ENCODE data around the gene COBLL1. TPM values are rescaled to one million over a fixed set of nuclear protein-coding genes. Genes with fewer than 3 reads are reported as not detected.

The COBLL1 gene
- total RNA-seq, 4 donors from 2014 or later = 43.2 to 97.3 (median 68.6) TPM

- H3K4me3 ChIP-seq (ENCODE audit: low read depth, poor library complexity, severe bottlenecking) = no peak overlapping the region
- DNase-seq (ENCODE audit: low spot score in 2 of 2) = no peak
- no peak for TF ChIP-seq CTCF (IDR thresholded peaks at IDR 0.05)
- TF ChIP-seq POLR2A (IDR thresholded peaks at IDR 0.05) = no peak
- intact Hi-C loops (cut with DNase I; ENCODE audit: low total_unique reads) = no loop called here
- WGBS, 2 donors = 96 to 97% methylated on average over 10 of the region's 10 CpGs
Measured at GRCh38 chr2:164875334-164876205, 33.9 kb upstream of the COBLL1 start.

- intact Hi-C loops (cut with DNase I; ENCODE audit: low total_unique reads) = no loop called here
- no peak for DNase-seq (ENCODE audit: low spot score in 2 of 2)
- TF ChIP-seq POLR2A (IDR thresholded peaks at IDR 0.05) (no peak), CTCF (IDR thresholded peaks at IDR 0.05) (no peak)
- no peak overlapping the region for H3K4me3 ChIP-seq (ENCODE audit: low read depth, poor library complexity, severe bottlenecking)
- 53 to 54% methylated on average over 9 of the region's 9 CpGs for WGBS, 2 donors
Measured at GRCh38 chr2:164873210-164873908, 31.7 kb upstream of the COBLL1 start.

GRCh38 chr2:164871404-164871803, 29.8 kb upstream of the COBLL1 start:
- 61 to 82% methylated on average over 2 of the region's 2 CpGs for WGBS, 2 donors
- intact Hi-C loops (cut with DNase I; ENCODE audit: low total_unique reads) = no loop called here
- TF ChIP-seq CTCF (IDR thresholded peaks at IDR 0.05) (no peak), POLR2A (IDR thresholded peaks at IDR 0.05) (no peak)
- DNase-seq (ENCODE audit: low spot score in 2 of 2) = no peak
- H3K4me3 ChIP-seq (ENCODE audit: low read depth, poor library complexity, severe bottlenecking) = no peak overlapping the region

GRCh38 chr2:164869420-164869772, 27.8 kb upstream of the COBLL1 start:
- TF ChIP-seq CTCF (IDR thresholded peaks at IDR 0.05) = no peak
- no peak for TF ChIP-seq POLR2A (IDR thresholded peaks at IDR 0.05)
- H3K4me3 ChIP-seq (ENCODE audit: low read depth, poor library complexity, severe bottlenecking) = no peak overlapping the region
- intact Hi-C loops (cut with DNase I; ENCODE audit: low total_unique reads) = no loop called here
- no peak for DNase-seq (ENCODE audit: low spot score in 2 of 2)

- H3K4me3 ChIP-seq (ENCODE audit: low read depth, poor library complexity, severe bottlenecking) = no peak overlapping the region
- WGBS, 2 donors = 53 to 56% methylated on average over 5 of the region's 5 CpGs
- no peak for TF ChIP-seq POLR2A (IDR thresholded peaks at IDR 0.05)
- no peak for TF ChIP-seq CTCF (IDR thresholded peaks at IDR 0.05)
- DNase-seq (ENCODE audit: low spot score in 2 of 2) = no peak
- intact Hi-C loops (cut with DNase I; ENCODE audit: low total_unique reads) = no loop called here
Measured at GRCh38 chr2:164868563-164869419, 27.2 kb upstream of the COBLL1 start.

Measured in lower leg skin (tissue), 4 donors.